Fibroblast of skin of right quadriceps (primary cell): ENCODE data around the gene RALA.
"Not testable (repeated sequence)": the region's sequence is repeated elsewhere in the genome, so short reads cannot be mapped to it uniquely, and the experiment has no call there.

Experiments
- DNase-seq: peaks from one replicate; pipeline ENCODE4 v3.0.0-alpha.2; 2013

RALA gene

GRCh38 chr7:39733881-39734632 lies 110.7 kb downstream of the RALA start:
- DNase-seq = peak; percentile 97

GRCh38 chr7:39734633-39735004 lies 111.2 kb downstream of the RALA start:
- DNase-seq = peak; percentile 22

- DNase-seq = peak; percentile 81
These were observed 112.5 kb downstream of the RALA start for GRCh38 chr7:39735903-39736302.

GRCh38 chr7:39741942-39742623 lies 118.7 kb downstream of the RALA start:
- DNase-seq = no peak

- no peak for DNase-seq
These were observed 121.2 kb downstream of the RALA start for GRCh38 chr7:39744620-39745019.

GRCh38 chr7:39745320-39745719 lies 121.9 kb downstream of the RALA start:
- DNase-seq = no peak

GRCh38 chr7:39746103-39746819 lies 122.9 kb downstream of the RALA start:
- peak; percentile 85 for DNase-seq

GRCh38 chr7:39749177-39749576 lies 125.8 kb downstream of the RALA start:
- peak; percentile 75 for DNase-seq

GRCh38 chr7:39749717-39750116 lies 126.3 kb downstream of the RALA start:
- DNase-seq = no peak

GRCh38 chr7:39750253-39751077 lies 127.1 kb downstream of the RALA start:
- no peak for DNase-seq

GRCh38 chr7:39753237-39753636 lies 129.9 kb downstream of the RALA start:
- not testable (repeated sequence) for DNase-seq

GRCh38 chr7:39753823-39754325 lies 130.5 kb downstream of the RALA start:
- no peak for DNase-seq

- peak; percentile 78 for DNase-seq
These were observed 131.2 kb downstream of the RALA start for GRCh38 chr7:39754326-39755120.

- DNase-seq = no peak
These were observed 134.2 kb downstream of the RALA start for GRCh38 chr7:39757604-39758003.
